MV-4-11 (cell line): ENCODE results near the gene CPLANE2.
"Not testable (repeated sequence)": the region's sequence is repeated elsewhere in the genome, so short reads cannot be mapped to it uniquely, and the experiment has no call there.

Experiments used
- DNase-seq: peaks from one replicate; lab custom pipeline; 2025; lab: John Stamatoyannopoulos, UW

The CPLANE2 gene

DNA sequence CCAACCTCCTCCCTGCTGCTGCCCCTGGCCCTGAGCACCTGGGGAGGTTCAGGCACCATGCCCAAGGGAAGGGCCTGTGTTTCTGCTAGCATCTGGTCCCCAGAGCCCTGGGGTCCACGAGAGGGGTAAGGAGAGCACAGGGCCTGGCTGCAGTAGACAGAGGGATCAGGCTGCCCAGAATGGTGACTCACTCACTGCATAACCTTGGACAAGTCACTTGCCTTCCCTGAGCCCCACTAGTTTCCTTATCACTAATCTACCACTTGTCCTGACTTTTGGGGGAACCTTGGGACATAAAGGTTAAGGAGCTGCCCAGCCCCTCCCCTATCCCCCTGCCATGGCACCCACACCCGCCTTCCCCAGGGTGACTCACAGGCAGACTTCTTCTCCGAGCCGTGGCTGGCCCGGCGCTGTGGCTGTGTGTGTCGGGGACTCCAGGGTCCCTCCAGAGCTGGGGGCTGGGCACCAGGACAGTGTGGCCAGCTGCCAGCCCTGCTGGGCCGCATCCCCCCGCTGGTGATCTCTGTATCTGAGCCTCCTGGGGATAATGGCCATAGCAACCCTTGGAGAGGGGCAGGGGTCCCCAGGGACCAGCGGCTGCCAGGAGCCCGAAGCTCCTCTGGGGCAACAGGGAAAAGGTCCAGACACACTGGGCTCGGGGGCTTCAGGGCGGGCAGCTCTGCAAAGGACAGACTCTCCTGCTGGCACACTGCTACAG lies 28.6 kb downstream of the CPLANE2 start:
- DNase-seq: peak; percentile 20

DNA sequence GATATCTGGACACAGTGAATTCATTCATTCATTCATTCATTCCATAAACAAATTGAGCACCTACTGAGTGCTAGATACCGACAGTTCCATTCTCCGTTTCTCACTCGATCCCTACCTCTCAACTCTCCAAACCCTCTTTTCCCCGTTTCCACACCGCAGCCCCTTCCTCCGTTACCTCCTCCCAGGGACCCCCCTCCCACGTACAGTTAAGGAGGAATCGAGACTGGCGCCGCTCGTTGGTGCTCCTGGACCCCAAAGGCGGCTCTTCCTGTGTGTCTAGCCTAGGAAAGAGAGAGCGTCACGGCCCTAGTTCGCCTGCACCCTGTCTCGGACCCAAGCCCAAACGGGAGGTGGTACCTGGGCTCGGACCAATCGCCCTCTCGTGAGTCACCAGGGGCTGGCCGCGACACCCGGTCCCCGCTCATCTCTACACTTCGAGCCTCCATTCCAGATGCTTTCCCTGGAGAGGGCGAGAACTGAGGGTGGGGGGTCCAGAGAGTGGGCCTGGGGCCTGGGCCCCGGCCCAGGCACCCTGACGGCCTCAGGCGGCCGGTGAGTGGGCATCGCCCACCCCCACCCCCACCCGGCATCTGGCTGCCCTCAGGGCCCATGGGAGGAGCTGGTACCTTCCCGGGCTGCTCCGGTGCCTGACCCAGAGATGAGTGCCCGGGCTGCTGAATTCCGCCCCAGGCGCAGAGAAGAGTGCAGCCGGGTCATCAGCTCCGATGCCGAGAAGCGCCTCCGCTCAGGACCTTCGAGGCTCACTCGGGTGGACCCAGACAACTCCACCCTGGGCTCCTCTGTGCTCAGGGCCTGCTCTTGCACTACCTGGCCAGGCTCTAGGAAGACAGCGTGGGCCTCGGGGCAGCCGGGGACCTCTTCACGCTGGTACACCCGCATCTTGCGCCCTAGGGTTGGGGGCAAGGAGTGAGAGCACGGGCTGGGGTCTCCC lies 29.4 kb downstream of the CPLANE2 start:
- no peak for DNase-seq

DNA sequence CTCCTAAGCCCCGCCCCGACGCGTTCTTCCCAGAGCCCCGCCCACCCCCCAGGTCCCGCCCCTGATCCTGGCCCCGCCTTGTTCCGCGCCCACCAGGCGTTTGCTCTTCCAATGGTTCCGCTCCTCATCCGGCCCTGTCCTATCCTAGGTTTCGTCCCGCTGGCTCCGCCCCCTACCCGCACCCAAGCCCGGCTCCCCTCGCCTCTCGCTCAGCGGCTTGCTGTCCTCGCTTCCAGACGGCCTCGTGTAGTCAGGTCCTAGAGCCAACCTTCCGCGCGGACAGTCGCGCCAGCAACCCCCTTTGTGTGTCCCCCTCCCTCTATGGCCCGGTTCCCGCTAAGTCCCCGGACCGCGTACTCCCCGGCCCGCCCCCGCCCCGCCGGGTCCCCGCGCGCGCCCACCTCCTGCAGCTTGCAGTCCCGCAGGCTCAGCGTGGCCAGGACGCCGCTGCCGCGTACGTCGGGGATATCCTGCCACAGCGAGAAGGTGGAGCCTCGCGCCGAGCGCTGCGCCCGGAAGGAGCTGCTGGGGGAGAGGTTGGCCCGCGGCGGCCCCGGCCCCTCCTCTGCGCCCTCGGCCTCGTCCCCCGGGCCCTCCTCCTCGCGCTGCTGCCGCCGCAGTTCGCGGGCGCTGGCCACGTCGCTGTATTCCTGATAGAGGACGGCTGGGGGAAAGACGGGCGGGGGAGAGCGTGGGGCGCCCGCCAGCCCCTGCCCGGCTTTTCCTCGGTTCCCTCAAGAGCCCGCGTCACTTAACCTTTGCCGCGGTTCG lies 30.3 kb downstream of the CPLANE2 start:
- DNase-seq: peak; percentile 96

DNA sequence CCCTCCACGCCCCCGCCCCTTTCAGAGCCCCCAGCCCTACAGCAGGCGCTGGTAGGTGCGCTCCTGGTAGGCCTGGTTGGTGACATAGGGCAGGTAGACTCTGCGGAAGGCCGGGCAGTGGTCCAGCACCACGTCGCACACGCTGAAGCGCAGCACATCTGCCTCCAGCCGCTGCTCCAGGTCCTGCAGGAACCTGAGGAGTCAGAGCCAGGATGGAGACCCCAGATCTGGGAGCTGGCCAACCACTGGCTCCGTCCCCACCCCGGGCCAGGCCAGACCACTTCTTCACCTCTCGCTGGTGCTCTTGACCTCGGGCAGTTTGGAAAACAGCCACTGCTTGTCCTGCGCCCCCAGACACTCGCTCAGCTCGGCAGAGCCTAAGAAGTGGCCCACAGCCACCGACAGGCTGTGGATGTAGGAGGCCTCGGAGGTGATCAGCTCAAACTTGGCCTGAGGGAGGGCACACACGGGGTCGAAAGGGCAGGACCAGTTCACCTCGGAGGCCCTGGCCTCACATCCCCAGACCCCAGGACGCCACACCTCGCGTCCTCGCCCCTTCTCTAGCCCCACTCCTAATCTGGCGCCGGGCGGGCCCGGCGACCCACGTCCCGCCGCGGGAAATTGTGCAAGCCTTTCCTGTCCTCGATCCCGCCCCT lies 31.0 kb downstream of the CPLANE2 start:
- no peak for DNase-seq

DNA sequence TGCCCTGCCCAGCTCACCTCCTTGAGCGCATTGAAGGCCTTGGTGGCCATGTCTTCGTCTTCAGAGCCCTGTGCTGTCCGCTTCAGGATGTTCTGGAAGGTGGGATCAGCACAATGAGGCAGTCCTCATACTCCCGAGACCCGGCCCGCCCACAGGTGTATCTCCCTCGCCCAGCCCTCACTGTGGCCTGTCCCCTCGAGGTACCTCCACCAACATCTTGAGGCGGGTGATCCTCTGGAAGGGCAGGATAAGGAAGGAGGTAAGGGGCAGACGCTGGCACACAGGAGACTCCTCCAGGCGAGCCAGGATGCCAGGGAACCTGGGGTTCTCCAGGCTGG lies 31.7 kb downstream of the CPLANE2 start:
- DNase-seq: no peak

DNA sequence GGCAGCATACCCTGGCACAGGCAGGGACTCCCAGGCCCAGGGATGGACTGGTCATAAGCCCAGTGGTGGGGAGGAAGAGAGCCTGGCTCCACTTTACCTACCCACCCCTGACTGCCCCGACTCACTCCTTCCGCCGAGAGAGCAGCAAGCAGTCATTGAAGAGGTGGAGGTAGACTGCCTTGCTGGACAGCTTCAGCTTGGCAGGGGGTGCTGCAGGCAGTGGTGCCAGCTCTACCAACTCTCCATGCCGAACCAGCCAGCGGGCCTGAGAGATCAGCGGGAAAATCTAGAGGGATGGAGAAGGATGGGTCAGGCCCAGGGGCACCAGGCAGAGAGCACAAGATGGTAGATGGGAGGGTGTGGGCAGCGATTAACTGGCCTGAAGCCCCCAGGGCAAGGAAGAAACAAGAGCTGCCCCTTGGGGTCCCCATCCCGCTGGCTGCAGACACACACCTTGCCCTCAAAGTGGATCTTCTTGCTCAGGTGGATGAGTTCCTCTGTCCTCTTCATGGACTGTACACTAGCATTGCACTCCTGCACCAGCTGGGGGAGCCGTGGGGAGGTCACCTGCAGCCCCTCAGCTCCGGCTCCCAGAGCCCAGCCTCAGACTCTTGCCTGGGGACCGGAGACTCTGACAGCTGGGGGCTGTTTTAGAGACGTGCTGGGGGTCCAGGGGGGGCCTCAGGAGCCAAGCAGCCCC lies 32.2 kb downstream of the CPLANE2 start:
- no peak for DNase-seq

DNA sequence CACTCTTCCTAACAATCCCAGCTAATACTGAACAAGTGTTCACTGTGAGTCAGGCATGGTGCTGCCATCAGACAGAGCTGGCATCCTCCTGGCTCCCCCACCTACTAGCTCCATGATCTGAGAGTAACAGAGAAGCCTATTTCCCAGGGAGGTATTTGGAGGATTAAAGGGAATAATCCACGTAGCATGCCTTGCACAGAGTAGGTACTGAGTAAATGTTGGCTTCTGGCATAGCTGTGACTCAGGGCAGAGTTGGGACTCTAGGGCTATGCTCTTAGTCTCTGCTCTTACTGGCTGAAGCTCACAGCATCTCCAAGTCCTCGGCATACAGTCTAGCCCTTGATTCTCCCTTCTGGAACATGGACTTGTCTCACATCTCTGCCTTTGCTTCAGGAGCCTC lies 32.8 kb downstream of the CPLANE2 start:
- no peak for DNase-seq

DNA sequence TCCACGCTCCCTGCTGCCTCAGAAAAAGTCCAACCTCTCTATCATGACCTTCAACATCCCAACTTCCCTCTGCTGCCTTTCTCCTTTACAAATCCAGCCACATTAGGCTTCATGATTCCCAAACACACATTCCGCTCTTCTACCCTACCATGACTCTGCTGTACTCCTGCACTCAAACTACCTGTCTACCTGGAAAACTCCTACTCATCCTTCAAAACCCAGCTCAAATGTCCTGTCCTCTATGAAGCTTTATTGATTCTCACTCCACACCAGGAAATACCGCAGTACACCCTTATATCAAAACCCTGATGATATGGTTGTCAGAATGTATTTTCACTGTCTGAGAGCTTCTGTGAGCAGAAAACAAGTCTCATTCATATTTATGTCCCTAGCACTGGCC lies 33.4 kb downstream of the CPLANE2 start:
- DNase-seq: no peak

DNA sequence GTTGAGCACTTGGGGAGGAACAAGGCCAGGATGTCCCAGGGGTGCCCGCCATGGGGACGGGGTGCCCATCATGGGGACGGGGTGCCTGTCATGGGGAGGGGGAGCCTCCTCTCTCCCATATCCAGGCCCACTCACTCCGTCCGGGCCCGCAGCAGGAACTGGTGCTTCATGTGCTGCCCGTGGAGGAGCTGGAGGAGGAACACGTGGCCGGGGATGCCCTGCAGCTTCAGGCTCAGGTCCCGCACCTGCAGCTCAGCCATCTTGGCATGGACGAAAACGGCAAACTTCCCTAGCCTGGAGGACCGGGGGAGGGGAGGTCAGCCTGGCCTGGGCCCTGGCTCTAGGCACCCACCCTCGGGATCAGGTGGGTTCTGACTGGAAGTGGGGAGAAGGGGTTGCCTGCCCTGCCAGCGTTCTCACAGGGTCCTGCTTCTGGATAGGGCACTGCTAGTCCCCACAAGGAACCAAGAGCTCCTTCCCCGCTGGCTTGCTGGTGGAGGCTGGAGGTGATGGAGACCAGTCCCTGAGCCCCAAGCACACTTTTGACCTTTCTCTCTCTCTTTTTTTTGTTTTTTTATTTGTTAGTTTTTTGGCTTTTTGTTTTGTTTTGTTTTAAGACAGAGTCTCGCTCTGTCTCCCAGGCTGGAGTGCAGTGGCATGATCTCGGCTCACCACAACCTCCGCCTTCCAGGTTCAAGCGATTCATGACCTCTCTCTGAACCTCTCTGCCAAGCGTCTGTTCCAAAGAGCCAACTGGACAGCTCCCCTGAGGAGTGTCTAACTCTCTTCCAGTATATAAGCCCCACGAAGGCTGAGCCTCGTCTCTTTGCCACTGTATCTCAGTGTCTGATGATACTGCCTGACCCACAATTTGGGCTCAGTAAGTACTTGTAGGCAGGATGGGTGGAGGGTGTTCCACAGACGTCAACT lies 34.4 kb downstream of the CPLANE2 start:
- no peak for DNase-seq

DNA sequence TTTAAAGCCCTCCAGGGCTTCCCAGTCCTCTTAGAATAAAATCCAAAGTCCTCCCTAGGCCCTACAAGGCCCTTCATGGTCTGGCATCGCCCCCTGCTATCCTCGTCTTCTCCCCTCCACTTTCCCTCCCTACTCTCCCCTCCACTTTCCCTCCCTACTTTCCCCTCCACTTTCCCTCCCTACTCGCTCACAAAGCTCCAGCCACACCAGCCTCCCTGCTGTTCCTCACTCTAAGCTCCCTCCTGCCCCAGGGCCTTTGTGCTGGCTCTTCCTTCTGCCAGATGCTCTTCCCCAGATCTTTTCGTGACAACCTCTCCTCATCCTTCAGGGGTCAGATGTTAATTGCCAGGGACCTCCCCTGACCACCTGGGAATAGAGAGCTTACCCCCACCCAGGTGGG lies 37.3 kb downstream of the CPLANE2 start:
- DNase-seq: no peak

DNA sequence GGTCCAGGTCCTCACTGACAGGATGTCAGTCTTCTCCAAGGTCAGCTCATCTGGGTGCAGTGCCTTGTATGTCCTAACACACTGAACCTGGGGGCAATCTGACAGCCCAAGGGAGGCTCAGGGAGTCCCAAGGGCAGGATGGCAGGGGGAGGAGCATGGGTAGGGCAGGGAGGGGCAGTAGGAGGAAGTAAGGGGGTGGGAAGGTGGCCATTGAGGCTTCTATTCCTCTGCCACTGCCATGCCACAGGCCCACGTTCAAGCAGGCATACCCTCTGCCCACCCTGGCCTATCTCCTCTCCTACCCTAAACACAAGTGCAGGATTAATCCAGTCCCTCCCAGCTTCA lies 37.9 kb downstream of the CPLANE2 start:
- DNase-seq: no peak

DNA sequence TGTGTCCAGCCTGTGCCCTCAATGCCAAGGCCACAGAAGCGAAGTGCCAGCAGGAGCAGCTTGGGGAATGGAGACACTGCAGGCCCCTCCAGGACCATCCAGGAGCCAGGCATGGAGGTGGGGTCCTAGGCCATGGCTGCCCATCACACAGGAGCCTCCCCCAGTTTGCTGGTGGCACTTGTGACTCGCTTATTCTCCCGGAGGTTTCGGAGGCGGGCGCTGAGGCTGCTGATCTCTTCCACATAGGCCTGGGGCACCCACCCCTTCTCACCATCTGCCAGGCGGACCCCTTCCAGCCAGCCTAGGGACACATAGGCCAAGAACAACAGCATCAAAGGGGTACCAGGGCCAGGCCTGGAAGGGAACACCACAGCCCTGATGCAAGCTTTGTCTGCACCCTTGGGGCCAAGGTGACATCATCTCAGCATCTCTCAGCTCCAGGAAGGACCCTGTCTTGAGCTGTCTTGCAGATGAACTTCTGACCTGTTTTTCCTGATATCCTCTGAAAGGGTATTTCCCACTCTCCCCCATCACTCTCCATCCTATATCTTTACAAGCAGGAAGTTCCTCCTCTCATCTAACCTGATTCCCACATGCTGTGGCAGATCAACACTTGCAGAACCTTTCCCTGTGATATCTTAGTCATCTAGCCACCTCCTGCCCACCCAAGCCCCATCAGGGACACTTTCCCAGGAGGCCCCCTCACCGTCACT lies 38.4 kb downstream of the CPLANE2 start:
- no peak for DNase-seq

DNA sequence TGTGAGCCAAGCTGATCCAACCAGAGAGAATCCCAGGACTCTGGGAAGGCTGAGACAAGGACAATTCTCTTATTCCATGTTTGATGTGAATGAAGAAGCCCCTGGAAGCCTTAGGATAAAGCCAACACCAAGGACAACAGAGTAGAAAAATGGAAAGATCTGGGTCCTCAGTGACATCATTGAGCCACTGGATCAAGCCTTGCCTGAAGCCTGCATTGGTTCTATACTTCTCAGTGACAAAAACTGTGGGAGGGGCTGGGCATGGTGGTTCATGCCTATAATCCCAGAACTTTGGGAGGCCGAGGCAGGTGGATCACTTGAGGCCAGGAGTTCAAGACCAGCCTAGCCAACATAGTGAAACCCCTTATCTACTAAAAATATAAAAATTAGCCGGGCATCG lies 40.1 kb downstream of the CPLANE2 start:
- no peak for DNase-seq

DNA sequence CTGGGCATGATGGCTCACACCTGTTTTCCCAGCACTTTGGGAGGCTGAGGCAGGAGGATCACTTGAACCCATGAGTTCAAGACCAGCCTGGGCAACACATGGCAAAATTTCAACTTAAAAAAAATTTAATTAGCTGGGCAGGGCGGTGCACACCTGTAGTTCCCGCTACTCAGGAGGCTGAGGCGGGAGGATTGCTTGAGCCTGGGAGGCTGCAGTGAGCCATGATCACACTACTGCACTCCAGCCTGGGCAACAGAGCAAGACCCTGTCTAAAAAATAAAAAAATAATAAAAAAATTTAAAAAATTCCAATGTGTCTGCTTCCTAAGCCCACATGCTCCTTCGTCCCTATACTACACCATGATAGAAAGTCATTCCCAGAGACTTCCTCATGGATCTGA lies 40.8 kb downstream of the CPLANE2 start:
- not testable (repeated sequence) for DNase-seq

DNA sequence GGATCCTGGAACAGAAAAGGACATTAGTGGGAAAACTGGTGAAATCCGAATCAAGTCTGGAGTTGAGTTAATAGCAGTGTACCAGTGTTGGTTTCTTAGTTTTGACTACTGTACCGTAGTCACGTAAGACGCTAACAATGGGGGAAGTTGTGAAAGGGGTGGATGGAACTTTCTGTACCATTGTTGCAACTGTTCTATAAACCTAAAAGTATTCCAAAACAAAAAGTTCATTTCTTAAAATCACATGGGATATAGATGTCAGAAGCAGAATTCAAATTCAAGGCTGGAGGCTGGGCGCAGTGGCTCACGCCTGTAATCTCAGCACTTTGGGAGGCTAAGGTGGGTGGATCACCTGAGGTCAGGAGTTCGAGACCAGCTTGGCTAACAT lies 41.5 kb downstream of the CPLANE2 start:
- DNase-seq: no peak

DNA sequence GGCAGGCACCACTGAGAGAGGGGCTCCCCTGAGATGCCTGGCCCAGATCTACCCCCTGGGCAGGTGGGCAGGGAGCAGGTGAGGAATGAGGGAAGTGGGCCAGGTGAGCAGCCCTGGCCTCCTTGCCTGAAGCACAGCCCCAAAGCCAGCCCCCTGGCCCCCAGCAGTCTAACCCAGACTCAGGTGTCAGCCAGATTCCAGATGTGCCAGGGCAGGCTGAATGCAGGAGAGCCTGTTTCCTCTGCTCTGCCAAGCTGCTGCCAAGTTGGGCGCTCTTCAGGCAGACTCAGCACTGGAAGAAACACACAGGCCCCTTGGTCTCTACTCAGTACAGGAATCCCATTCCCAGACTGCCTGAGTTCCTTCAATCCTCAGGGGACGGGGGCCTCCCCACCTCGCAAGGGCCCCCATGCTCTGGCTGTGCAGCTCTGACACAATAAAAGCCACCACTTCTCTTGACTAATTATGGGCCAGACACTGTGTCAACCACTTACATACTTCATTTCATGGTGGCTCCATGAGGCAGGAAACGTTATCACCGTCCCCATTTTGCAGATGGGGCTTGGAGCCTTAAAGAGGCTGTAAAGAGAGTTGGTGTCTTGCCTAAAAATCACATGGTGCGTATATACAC lies 45.0 kb downstream of the CPLANE2 start:
- DNase-seq: no peak

DNA sequence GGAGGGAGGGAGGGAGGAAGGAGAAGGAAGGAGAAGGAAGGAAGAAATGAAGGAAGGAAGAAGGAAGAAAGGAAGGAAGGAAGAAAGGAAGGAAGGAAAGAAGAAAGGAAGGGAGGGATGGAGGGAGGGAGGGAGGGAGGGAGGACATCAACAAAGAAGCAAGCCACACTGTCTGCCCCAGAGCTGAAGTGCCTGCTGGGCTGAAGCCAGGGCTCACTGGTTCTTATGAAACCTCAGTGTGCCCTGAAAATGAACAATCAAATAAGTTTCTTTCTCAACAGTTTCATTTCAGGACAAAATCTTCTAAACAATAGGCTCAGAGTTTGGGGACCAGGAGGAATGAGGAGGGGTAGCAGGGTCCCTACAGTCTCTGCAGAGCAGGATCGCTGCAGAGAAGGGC lies 45.7 kb downstream of the CPLANE2 start:
- DNase-seq: no peak

DNA sequence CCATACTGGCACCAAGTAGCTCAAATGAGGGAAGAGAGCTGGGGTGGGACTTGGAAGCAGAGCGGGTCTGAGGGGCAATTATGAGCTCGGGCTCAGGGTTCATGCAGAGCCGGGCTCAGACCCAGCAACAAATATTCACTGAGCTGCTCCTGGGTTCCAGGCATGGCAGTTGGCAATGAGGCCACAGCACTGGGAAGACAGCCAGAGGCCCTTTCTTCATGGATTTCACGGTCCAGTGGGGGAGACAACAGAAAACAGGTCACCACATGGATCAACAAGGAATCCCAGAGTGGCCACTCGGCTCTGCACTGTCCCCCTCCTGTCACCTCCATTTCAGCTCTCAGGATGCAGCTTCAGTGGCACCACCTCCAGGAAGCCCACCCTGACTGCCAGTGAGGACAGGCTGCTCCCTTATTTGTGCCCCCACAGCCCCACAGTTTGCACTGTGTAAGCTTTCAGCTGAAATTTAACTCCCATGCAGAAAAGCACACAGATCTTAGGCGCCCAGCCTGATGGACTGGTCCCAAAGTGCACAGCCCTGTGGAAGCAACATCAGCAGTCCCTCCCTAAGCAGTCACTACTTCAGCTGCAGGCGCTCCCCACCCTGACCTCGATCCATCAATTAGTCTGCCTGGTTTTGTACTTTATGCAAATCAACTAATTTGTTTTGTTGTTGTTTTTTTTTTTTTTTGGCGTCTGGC lies 46.9 kb downstream of the CPLANE2 start:
- no peak for DNase-seq

DNA sequence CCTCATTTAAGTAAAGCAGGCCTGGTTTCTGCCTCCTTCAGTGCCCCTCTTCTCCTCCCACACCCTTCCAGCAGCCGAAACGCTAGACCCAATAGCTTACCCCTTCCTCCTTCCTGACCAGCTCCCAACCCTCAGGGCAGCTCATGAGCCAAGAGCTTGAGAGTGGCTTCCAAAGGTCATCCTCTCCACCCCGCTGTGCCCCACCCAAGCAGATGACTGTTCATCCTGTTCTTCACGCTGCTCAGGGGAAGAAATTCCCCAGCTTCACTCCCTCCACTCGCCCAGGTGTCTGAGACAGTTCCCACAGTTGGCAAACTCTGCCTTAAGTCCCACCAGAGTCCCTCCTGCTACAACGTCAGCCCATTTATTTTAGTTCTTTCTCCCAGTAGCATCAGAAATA lies 48.0 kb downstream of the CPLANE2 start:
- DNase-seq: no peak
